Left ventricle myocardium inferior (tissue), 1 donor: Measurements from ENCODE around the gene MACF1. TPM values are rescaled to one million over a fixed set of nuclear protein-coding genes. Genes with fewer than 3 reads are reported as not detected.

Experiments used
- DNase-seq: peaks from one replicate; pipeline ENCODE4 v3.0.0-alpha.2; 2020
- H3K27ac ChIP-seq: fragments of 200-600 bp; replicated peaks from 2 replicates; pipeline ENCODE4 v1.8.0; 2021
- H3K27me3 ChIP-seq: fragments of 200-600 bp; 2 replicates; pipeline ENCODE4 v1.8.0; 2021; ENCODE audit warnings: low read depth
- H3K36me3 ChIP-seq: fragments of 200-600 bp; 2 replicates; pipeline ENCODE4 v1.8.0; 2021
- H3K4me1 ChIP-seq: fragments of 200-600 bp; 2 replicates; pipeline ENCODE4 v1.8.0; 2021
- H3K4me3 ChIP-seq: fragments of 200-600 bp; 2 replicates; pipeline ENCODE4 v1.8.0; 2021; ENCODE audit warnings: mild to moderate bottlenecking, moderate library complexity
- H3K9me3 ChIP-seq: fragments of 200-600 bp; replicated peaks from 2 replicates; pipeline ENCODE4 v1.8.0; 2021
- intact Hi-C: fragments of 100-400 bp; cut with micrococcal nuclease; formaldehyde crosslinking; loops from one replicate; pipeline ENCODE4 v1.11.0; 2022
- total RNA-seq: library from RNA; stranded (reverse); fragmentation: NEBNext Ultra II Directional; extraction: Animal tissue kit (Norgen Biotek cat#: 25700); gene quantifications from one replicate; pipeline ENCODE4 v1.2.1, GENCODE V29; 2021
- TF ChIP-seq, protein P1 (sequence below): fragments of 200-600 bp; IDR thresholded peaks from 2 replicates; pipeline ENCODE4 v1.8.0; 2021; ENCODE audit warnings: antibody characterized with exemption, mild to moderate bottlenecking, borderline replicate concordance
- donor health status: DM: no; HTN: yes; CAD: no; lungs with severe emphysema.

The MACF1 gene
- total RNA-seq, 1 donor from 2014 or later, result 181 TPM

DNA sequence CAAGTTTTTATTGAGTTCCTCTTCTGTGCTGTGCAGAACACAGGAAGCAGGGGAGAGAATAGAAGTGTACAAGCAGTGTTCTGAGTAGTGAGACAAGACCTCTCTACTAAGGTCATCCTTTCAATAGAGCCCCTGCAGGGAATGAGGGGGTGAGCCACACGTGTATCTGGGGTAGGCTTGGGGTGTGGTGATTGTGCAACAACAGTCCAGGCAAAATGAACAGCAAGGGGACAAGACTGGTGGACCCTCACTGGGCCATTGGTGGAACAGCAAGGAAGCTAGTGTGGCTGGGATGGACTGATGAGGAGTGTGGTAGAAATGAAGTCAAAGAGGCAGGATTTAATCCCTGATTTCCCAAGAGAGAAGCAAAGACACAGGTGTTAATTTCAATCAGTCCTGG is 278.8 kb downstream of the MACF1 start:
- no peak for DNase-seq
- no peaks in the 10 kb centered on the region for H3K9me3 ChIP-seq
- intact Hi-C loops, result no loop called here
- TF ChIP-seq, protein P1, sequence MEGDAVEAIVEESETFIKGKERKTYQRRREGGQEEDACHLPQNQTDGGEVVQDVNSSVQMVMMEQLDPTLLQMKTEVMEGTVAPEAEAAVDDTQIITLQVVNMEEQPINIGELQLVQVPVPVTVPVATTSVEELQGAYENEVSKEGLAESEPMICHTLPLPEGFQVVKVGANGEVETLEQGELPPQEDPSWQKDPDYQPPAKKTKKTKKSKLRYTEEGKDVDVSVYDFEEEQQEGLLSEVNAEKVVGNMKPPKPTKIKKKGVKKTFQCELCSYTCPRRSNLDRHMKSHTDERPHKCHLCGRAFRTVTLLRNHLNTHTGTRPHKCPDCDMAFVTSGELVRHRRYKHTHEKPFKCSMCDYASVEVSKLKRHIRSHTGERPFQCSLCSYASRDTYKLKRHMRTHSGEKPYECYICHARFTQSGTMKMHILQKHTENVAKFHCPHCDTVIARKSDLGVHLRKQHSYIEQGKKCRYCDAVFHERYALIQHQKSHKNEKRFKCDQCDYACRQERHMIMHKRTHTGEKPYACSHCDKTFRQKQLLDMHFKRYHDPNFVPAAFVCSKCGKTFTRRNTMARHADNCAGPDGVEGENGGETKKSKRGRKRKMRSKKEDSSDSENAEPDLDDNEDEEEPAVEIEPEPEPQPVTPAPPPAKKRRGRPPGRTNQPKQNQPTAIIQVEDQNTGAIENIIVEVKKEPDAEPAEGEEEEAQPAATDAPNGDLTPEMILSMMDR, result no peak
- no peak overlapping the region for H3K4me3 ChIP-seq
- H3K4me1 ChIP-seq, result peaks cover 19% of the 10 kb centered on the region
- no peak overlapping the region for H3K27ac ChIP-seq
- H3K36me3 ChIP-seq, result peaks cover 94% of the 10 kb centered on the region
- H3K27me3 ChIP-seq, result no peaks in the 10 kb centered on the region

DNA sequence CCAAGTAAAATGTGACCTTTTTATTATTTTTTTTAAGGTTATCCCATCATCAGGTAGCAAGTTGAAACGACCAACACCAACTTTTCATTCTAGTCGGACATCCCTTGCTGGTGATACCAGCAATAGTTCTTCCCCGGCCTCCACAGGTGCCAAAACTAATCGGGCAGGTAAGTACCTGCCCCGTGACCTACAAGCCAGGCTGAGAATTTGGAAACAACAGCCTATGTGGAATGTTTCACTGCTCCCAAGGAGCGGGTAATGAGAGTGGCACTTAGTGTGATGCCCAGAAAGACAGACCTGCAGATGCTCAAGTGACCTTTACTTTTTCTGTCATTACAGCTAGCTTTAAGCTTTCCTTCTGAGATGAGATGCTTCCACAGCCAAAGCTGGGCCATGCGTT is 280.1 kb downstream of the MACF1 start:
- no peaks in the 10 kb centered on the region for H3K27me3 ChIP-seq
- intact Hi-C loops, result no loop called here
- H3K27ac ChIP-seq, result no peak overlapping the region
- peaks cover 82% of the 10 kb centered on the region for H3K36me3 ChIP-seq
- no peak overlapping the region for H3K4me3 ChIP-seq
- DNase-seq, result no peak
- H3K4me1 ChIP-seq, result peaks cover 19% of the 10 kb centered on the region
- no peaks in the 10 kb centered on the region for H3K9me3 ChIP-seq
- TF ChIP-seq, protein P1, result no peak

DNA sequence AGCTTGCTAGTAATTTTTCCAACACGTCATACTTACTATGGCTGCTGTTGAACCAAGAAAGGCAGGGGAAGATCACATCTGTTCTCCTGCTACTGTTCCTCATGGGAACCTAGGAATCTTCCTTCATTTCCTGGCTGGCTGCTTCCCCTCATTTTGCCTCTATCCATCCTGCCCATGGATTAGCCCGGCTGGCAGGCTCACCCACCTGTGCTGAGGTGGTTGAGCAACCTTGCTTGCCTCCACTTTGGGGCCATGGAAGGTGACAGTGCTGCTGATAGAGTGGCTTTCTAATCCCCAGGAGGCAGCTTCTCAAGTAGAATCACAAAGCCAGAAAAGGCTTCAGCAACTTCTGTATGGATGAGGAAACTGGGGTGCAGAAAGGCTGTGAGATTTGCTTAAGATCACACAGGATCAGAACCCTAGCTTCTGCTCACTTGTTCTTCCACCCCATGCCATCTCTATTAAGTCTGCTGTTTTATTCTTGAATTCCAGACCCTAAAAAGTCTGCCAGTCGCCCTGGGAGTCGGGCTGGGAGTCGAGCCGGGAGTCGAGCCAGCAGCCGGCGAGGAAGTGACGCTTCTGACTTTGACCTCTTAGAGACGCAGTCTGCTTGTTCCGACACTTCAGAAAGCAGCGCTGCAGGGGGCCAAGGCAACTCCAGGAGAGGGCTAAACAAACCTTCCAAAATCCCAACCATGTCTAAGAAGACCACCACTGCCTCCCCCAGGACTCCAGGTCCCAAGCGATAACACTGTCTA is 280.7 kb downstream of the MACF1 start:
- Histone ChIP-seq H3K4me3 (no peak overlapping the region), H3K27me3 (no peaks in the 10 kb centered on the region), H3K9me3 (no peaks in the 10 kb centered on the region), H3K4me1 (peaks cover 19% of the 10 kb centered on the region), H3K36me3 (peaks cover 76% of the 10 kb centered on the region), H3K27ac (peak overlapping the region; percentile 42)
- intact Hi-C loops, result no loop called here
- TF ChIP-seq, protein P1, result no peak
- no peak for DNase-seq

DNA sequence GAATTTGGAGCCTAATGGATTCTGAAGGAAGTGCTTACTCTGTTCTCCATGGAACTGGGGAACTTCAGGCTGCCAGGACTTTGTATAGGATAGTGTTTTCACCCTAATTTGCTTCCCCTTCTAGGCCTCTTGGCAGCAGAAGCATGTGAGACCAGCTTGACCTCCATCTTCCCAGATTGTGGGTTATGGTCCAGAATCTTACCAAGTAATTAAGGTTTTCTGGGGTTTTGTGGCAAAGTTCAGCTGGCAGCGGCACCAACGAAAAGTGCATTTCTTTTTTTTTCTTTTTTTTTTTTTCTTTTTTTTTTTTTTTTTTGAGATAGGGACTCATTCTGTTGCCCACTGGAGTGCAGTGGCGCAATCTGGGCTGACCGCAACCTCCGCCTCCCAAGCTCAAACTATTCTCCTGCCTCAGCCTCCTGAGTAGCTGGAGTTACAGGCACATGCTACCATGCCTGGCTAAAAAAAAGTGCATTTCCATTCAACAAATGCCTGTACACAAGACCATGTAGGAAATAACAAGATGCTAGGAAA is 283.6 kb downstream of the MACF1 start:
- no peak for DNase-seq
- Histone ChIP-seq H3K36me3 (peaks cover 50% of the 10 kb centered on the region), H3K4me3 (no peak overlapping the region), H3K4me1 (peaks cover 24% of the 10 kb centered on the region), H3K27me3 (peaks cover 28% of the 10 kb centered on the region), H3K27ac (no peak overlapping the region), H3K9me3 (no peaks in the 10 kb centered on the region)
- intact Hi-C loops, result no loop called here
- TF ChIP-seq, protein P1, result no peak

DNA sequence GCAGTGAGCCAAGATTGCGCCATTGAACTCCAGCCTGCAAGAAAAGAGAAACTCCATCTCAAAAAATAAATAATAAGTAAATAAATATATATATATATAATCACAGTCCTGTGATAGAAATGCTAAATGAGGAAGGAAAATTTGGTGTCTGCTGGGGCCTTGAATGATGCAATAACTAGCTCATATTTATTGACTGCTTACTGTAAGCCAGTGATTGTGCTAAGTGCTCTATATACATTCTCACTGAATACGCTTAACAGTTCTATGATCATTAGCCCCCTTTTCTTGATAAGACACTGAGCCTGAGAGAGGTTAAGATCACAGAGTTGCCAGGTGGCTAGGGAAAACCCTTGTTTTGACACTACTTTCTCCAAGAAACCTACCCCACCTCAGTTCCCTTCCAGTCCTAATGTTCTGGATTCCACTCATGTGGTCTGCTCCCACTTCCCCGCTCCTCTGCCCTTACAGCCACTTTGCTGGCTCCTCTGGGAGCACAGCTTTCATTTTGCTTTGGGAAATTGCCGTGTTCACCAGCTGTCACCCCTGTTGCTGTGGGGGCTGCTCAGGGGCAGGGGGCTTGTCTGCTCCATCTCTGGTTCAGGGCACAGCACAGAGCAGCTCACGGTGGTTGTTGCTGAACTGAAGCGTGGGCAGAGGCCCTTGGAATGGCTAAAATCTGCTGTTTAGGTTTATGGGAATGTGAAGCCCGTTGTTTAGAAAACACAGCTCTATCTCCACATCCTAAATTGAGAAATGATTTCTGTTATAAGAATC is 284.5 kb downstream of the MACF1 start:
- no peak overlapping the region for H3K4me3 ChIP-seq
- no peaks in the 10 kb centered on the region for H3K9me3 ChIP-seq
- H3K27ac ChIP-seq, result no peak overlapping the region
- H3K27me3 ChIP-seq, result peaks cover 35% of the 10 kb centered on the region
- TF ChIP-seq, protein P1, result no peak
- H3K36me3 ChIP-seq, result peaks cover 41% of the 10 kb centered on the region
- intact Hi-C loops, result no loop called here
- DNase-seq, result no peak
- H3K4me1 ChIP-seq, result peaks cover 24% of the 10 kb centered on the region
